Ishikawa (cell line): ENCODE data around the gene NFATC1.

Source experiments
- CEBPB ChIP-seq: IDR thresholded peaks from 2 replicates; pipeline ENCODE4 v1.6.1; 2012
- EP300 ChIP-seq: IDR thresholded peaks from 2 replicates; pipeline ENCODE4 v1.6.1; 2012; ENCODE audit warnings: borderline replicate concordance
- RAD21 ChIP-seq: IDR thresholded peaks from 2 replicates; pipeline ENCODE4 v1.6.1; 2012; ENCODE audit warnings: low read depth
- YY1 ChIP-seq: IDR thresholded peaks from 2 replicates; pipeline ENCODE4 v1.6.1; 2012; ENCODE audit warnings: low read depth

GRCh38 chr18:79402977-79403722 lies 7.4 kb downstream of the NFATC1 start:
- TF ChIP-seq EP300 (no peak), RAD21 (no peak), YY1 (no peak), CEBPB (no peak)
